ELF-1 (cell line): ENCODE results near the gene CASP6.
"Not testable (repeated sequence)": the region's sequence is repeated elsewhere in the genome, so short reads cannot be mapped to it uniquely, and the experiment has no call there.

Experiments used
- DNase-seq: peaks from one replicate; pipeline ENCODE4 v3.0.0-alpha.2; 2016; ENCODE audit warnings: low read depth, low spot score

CASP6 gene

GRCh38 chr4:109719604-109720003 is 16.4 kb upstream of the CASP6 start:
- no peak for DNase-seq

DNA sequence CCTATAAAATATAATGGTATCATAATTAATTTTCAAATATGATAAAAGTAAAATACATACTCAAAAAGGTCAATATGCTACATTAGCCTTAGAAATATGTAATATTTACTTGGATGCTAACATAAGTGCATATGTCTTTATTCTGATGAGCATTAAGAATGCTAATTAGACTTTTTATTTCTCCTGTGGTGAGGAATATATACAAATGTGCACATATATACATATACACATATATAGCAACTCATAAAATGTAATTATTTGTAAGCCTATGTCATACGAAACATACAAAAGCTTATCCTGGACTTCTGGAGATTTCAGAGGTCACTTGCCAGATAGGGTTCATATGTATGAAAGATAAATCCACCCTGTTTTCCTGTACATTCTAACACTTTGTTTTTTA is 15.5 kb upstream of the CASP6 start:
- DNase-seq, result no peak

DNA sequence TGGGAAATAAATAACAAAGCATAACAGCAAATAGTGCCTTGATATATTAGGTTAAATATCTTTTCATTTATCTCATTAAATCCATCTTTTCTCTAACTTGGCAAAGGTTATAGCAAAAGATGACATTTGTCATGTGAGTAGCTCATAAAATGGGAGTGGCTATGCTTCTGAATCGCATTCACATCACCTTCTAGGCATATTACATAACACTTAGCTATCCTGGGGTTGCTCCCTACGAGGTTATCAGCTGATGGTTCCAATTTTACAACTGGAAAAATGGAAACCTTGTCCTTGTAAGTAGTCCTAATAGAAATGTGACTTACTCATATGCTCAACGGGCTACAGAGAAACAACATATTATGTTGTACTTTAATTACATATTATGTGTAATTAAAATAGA is 10.3 kb upstream of the CASP6 start:
- no peak for DNase-seq

- DNase-seq, result no peak
Measured at GRCh38 chr4:109708990-109709389, 5.7 kb upstream of the CASP6 start.

GRCh38 chr4:109708435-109708834 is 5.2 kb upstream of the CASP6 start:
- DNase-seq, result no peak

DNA sequence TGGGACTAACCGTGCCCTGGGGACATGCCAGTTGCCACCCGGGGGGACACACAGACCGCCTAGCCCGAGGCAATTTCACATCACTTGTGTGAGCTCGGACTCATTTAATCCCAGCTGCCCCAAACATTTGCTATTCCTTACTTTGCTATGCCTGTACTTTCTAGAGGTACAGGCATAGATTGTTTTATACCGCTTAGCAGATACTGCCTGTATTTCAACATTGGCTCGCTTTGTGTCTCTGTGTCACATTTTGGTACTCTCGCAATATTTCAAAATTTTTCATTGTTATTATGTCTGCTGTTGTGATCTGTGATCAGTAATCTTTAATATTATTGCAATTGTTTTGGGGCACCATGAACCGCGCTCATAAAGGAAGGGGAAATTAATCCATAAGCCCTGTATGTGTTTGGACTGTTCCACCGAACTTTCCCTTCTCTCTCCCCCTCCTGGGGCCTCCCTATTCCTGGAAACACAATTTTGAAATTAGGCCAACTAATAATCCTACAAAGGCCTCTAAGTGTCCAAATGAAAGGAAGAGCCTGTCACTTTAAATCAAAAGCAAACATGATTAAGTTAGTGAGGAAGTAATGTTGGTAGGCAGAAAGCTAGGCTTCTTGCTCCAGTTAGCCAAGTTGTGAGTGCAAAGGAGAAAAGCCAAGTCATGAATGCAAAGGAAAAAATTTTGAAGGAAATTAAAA is 568 bp upstream of the CASP6 start:
- no peak for DNase-seq

- peak; percentile 75 for DNase-seq
Measured at GRCh38 chr4:109701566-109702410, 1.5 kb downstream of the CASP6 start.

GRCh38 chr4:109699553-109700225 is 3.6 kb downstream of the CASP6 start:
- no peak for DNase-seq

GRCh38 chr4:109698656-109699055 is 4.6 kb downstream of the CASP6 start:
- DNase-seq, result no peak

GRCh38 chr4:109691411-109691920 is 11.8 kb downstream of the CASP6 start:
- no peak for DNase-seq

GRCh38 chr4:109690690-109691410 is 12.4 kb downstream of the CASP6 start:
- no peak for DNase-seq

DNA sequence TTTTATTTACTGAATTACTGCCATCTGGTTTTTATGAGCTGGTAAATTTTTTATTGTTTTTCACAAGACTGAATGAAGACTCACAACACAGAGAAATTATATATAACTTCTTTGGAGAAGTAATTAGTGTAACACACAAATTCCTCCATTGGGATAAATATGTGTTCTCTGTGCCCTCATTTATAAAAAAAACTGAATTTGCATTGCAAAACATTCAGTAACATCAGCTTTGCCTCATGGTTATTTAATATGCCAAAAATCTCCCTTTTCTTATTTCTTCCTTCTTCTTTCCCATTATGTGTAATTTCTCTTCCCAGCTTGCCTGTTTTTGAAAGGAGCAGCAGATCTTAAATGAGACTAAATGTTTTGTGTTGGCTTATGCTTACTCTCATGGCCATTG is 18.5 kb downstream of the CASP6 start:
- no peak for DNase-seq

GRCh38 chr4:109683621-109684253 is 19.5 kb downstream of the CASP6 start:
- DNase-seq, result no peak

- DNase-seq, result no peak
Measured at GRCh38 chr4:109682875-109683274, 20.4 kb downstream of the CASP6 start.

- not testable (repeated sequence) for DNase-seq
Measured at GRCh38 chr4:109678925-109679324, 24.3 kb downstream of the CASP6 start.

- DNase-seq, result not testable (repeated sequence)
Measured at GRCh38 chr4:109678472-109678871, 24.8 kb downstream of the CASP6 start.

- no peak for DNase-seq
Measured at GRCh38 chr4:109676886-109677285, 26.4 kb downstream of the CASP6 start.

GRCh38 chr4:109675843-109676242 is 27.4 kb downstream of the CASP6 start:
- DNase-seq, result no peak

- no peak for DNase-seq
Measured at GRCh38 chr4:109675181-109675580, 28.1 kb downstream of the CASP6 start.

- DNase-seq, result no peak
Measured at GRCh38 chr4:109673303-109673702, 29.9 kb downstream of the CASP6 start.
